ENCODE results near the gene RGS16.

The RGS16 gene

GRCh38 chr1:182570611-182570970 lies 33.6 kb downstream of the RGS16 start:
- DNase-seq = no peak

DNA sequence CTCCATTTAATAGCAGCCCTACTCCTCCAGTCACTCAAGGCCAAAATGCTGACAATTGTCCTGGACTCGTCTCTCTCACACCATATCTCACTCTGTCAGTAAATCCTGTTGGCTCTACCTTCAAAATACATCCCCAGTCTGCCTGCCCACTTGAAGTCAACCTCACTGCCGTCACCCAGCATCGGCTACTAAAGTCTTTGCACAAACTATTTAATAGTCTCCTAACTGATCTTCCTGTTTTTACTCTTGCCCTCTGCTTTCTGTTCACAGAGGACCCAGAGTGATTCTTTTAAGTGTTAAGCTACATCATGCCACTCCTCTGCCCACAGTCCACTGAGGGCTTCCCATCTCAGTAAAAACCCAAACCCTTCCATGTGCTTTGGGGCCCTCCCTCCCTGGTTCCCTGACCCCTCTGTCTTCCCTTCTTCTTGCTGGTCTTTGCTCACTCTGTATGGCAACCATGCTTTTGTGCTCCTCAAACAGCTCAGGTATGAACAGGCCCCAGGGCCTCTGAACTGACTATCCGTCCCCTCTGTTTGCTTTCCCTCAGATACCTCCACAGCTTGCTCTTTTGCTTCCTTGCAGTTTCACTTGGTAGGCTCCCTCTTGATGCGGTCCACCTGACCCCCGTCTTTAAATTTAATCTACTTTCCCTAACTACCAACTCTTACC lies 34.1 kb downstream of the RGS16 start:
- DNase-seq = no peak

GRCh38 chr1:182568647-182569284 lies 35.4 kb downstream of the RGS16 start:
- DNase-seq = no peak

GRCh38 chr1:182567629-182568028 lies 36.6 kb downstream of the RGS16 start:
- no peak for DNase-seq

GRCh38 chr1:182565537-182565936 lies 38.7 kb downstream of the RGS16 start:
- DNase-seq = no peak

GRCh38 chr1:182564406-182565004 lies 39.7 kb downstream of the RGS16 start:
- no peak for DNase-seq

- no peak for DNase-seq
These were observed 41.1 kb downstream of the RGS16 start for GRCh38 chr1:182563095-182563494.

DNA sequence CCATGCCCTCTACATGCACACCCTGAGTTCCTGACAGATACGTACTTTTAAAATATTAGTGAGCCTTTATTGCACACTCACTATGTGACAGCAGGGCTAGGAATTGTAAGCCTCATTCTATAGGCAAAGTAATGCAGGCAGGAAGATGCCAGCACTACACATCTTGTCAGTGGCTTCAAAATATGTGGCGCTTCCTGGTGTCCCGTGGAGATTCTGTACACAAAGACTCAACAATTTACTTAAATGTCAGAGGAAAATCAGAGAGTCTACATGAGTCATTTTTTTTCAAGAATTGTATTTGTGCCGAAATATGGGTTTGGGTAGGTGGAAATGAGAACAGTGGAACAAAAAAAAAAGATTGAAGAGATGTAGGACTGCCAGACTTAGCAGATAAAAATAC lies 42.7 kb downstream of the RGS16 start:
- DNase-seq = no peak

GRCh38 chr1:182560392-182560984 lies 43.7 kb downstream of the RGS16 start:
- no peak for DNase-seq

- no peak for DNase-seq
These were observed 47.9 kb downstream of the RGS16 start for GRCh38 chr1:182556279-182556678.

DNA sequence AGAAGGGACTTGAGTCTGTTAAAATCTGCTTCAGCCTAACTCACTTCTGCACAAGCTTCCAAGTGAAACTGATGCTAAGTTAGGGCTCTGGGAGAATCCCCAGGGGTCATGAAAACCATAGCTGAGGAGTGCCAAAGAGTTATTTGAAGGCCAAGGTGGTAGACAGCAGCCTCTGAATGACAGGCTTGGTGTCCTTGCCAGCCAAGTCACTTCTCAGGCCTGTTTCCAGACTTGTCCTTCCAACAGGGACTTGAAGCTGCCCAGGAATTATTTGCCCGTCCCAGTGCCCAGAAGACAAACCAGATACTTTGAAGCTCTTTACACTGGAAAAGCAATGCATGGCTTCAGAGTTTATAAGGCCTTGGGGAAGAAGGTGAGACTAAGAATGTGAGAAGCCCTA lies 48.7 kb downstream of the RGS16 start:
- DNase-seq = no peak

GRCh38 chr1:182552527-182552926 lies 51.7 kb downstream of the RGS16 start:
- no peak for DNase-seq

- no peak for DNase-seq
These were observed 54.4 kb downstream of the RGS16 start for GRCh38 chr1:182549811-182550210.

- no peak for DNase-seq
These were observed 54.8 kb downstream of the RGS16 start for GRCh38 chr1:182549346-182549745.
